SK-N-MC (cell line): ENCODE measurements around the gene SOWAHA.

Experiments used
- EZH2 ChIP-seq: fragments of 200-600 bp; sonication (generic); IDR thresholded peaks from one replicate; pipeline ENCODE4 v1.6.1; 2017; ENCODE audit warnings: antibody characterized with exemption
- POLR2AphosphoS5 ChIP-seq: IDR thresholded peaks from 2 replicates; pipeline ENCODE4 v1.6.1; 2012; ENCODE audit warnings: mild to moderate bottlenecking, low read depth, low read length, borderline replicate concordance

GRCh38 chr5:132828846-132829494, 15.9 kb downstream of the SOWAHA start:
- TF ChIP-seq EZH2 (no peak), POLR2AphosphoS5 (no peak)
